Testis (tissue), 3 donors: ENCODE results near the gene SELENOS. TPM values are rescaled to one million over a fixed set of nuclear protein-coding genes. Genes with fewer than 3 reads are reported as not detected.

Experiments used
- DNase-seq: peaks from one replicate; pipeline ENCODE4 v3.0.0-alpha.2; 2019
- H3K27ac ChIP-seq, 2 donors: fragments of 200-600 bp; sonication (generic); one replicate each; pipeline ENCODE4 v1.5.1; 2019
- H3K27me3 ChIP-seq: fragments of 200-600 bp; sonication (generic); one replicate; pipeline ENCODE4 v1.5.1; 2019
- H3K36me3 ChIP-seq: fragments of 200-600 bp; sonication (generic); one replicate; pipeline ENCODE4 v1.5.1; 2017; ENCODE audit warnings: low read depth; ENCODE audit errors: missing control alignments
- H3K4me1 ChIP-seq: fragments of 200-600 bp; sonication (generic); one replicate; pipeline ENCODE4 v1.5.1; 2019
- H3K4me3 ChIP-seq, 2 donors: fragments of 200-600 bp; sonication (generic); one replicate each; pipeline ENCODE4 v1.5.1; 2017 to 2019
- H3K9me3 ChIP-seq: fragments of 200-600 bp; sonication (generic); one replicate; pipeline ENCODE4 v1.5.1; 2017
- POLR2A ChIP-seq: fragments of 450-650 bp; IDR thresholded peaks from one replicate; pipeline ENCODE4 v1.6.1; 2017; ENCODE audit warnings: antibody characterized with exemption, mild to moderate bottlenecking, moderate library complexity
- WGBS, 2 donors: methylation state at CpG; one replicate each; pipeline ENCODE4 v1.1.5; 2018; 5-methylcytosine and 5-hydroxymethylcytosine counted together
- intact Hi-C: fragments of 100-400 bp; cut with DNase I; formaldehyde crosslinking; loops from one replicate; pipeline ENCODE4 v1.15.1; 2023; ENCODE audit warnings: low total_unique reads
- polyA plus RNA-seq: library from polyadenylated mRNA; stranded (reverse); fragments of 350-450 nt; fragmentation: Illumina TruSeq; extraction: RNeasy Lipid Tissue Mini Kit (QIAGEN cat#74804); gene quantifications from one replicate; pipeline ENCODE4 v1.2.3, GENCODE V29; 2014; ENCODE audit warnings: low read depth, low replicate concordance; ENCODE audit not compliant: insufficient read depth
- total RNA-seq, 2 donors: library from RNA; depleted of rRNA; stranded (reverse); fragments of >200 nt; gene quantifications; one replicate each; pipeline ENCODE4 v1.2.3, GENCODE V29; 2016
- TF ChIP-seq, protein P1 (sequence below), 3 experiments: fragments of 450-650 bp in 2 of 3; fragments of 200-600 bp in 1 of 3; sonication (generic) in 1 of 3; IDR thresholded peaks; one replicate each; pipeline ENCODE4 v1.5.1; 2016 to 2019; ENCODE audit warnings: antibody characterized with exemption in 3 of 3, mild to moderate bottlenecking in 2 of 3, moderate library complexity in 1 of 3

The SELENOS gene
- total and polyA plus RNA-seq, 3 donors from 2014 or later = 128 to 178 (median 134) TPM

DNA sequence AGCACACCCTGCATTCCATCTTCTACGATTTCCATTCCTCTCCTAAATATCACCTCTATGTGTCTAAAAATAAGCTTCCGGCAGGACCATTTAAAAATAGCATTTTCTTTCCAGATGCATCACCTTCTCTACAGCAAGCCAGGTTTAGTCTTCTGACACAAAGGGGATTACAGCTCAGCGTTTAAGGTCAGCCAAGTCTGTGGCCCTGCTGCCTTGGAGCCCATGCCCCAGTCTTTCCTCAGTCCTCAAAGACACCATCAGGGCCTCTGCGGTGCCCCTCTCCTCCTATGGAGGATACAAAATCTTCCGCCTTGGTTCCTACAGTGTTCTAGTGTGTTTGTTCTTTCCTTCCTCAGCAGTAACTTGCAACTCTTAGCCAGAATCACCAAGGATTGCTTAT lies 3.8 kb downstream of the SELENOS start:
- H3K27ac ChIP-seq = no peak overlapping the region
- H3K4me3 ChIP-seq = no peak overlapping the region
- no peaks in the 10 kb centered on the region for H3K27me3 ChIP-seq
- DNase-seq = no peak
- intact Hi-C loops = no loop called here
- WGBS, 2 donors = 75 to 86% methylated on average over 5 of the region's 5 CpGs
- no peaks in the 10 kb centered on the region for H3K9me3 ChIP-seq
- TF ChIP-seq, protein P1, sequence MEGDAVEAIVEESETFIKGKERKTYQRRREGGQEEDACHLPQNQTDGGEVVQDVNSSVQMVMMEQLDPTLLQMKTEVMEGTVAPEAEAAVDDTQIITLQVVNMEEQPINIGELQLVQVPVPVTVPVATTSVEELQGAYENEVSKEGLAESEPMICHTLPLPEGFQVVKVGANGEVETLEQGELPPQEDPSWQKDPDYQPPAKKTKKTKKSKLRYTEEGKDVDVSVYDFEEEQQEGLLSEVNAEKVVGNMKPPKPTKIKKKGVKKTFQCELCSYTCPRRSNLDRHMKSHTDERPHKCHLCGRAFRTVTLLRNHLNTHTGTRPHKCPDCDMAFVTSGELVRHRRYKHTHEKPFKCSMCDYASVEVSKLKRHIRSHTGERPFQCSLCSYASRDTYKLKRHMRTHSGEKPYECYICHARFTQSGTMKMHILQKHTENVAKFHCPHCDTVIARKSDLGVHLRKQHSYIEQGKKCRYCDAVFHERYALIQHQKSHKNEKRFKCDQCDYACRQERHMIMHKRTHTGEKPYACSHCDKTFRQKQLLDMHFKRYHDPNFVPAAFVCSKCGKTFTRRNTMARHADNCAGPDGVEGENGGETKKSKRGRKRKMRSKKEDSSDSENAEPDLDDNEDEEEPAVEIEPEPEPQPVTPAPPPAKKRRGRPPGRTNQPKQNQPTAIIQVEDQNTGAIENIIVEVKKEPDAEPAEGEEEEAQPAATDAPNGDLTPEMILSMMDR (IDR thresholded peaks at IDR 0.05) = no peak
- TF ChIP-seq POLR2A = no peak
- H3K36me3 ChIP-seq = peaks cover 5% of the 10 kb centered on the region
- peaks cover 17% of the 10 kb centered on the region for H3K4me1 ChIP-seq

DNA sequence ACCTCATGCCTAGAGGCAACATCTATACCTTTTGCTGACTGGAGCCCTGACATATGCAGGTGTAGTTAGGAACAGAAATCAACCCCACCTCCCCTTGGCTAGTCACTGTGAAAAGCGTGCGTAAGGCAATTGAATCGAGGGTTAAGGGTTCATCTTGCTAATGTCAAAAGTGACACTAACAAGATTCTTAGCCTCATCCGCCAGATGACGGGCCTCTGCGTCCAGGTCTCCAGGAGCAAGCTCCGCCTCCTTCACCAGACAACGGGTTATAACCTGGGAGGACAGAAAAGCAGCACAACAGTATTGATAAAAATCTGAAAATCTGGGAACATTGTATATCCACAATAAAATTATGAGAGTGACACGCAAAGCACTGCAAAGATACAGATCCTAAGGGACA lies 4.7 kb downstream of the SELENOS start:
- no peak for TF ChIP-seq POLR2A
- TF ChIP-seq, protein P1 (IDR thresholded peaks at IDR 0.05) = no peak
- intact Hi-C loops = no loop called here
- H3K4me3 ChIP-seq = no peak overlapping the region
- H3K9me3 ChIP-seq = no peaks in the 10 kb centered on the region
- DNase-seq = no peak
- H3K4me1 ChIP-seq = peaks cover 9% of the 10 kb centered on the region
- H3K27me3 ChIP-seq = no peaks in the 10 kb centered on the region
- peaks cover 5% of the 10 kb centered on the region for H3K36me3 ChIP-seq
- no peak overlapping the region for H3K27ac ChIP-seq
- 91 to 92% methylated on average over 9 of the region's 9 CpGs for WGBS, 2 donors

GRCh38 chr15:101269479-101270223 lies 7.6 kb downstream of the SELENOS start:
- TF ChIP-seq POLR2A = no peak
- TF ChIP-seq, protein P1 (IDR thresholded peaks at IDR 0.05) = peak in 2 of 3 experiments; percentile 13 to 20
- intact Hi-C loops = no loop called here
- no peaks in the 10 kb centered on the region for H3K27me3 ChIP-seq
- 85 to 94% methylated on average over 16 of the region's 16 CpGs for WGBS, 2 donors
- H3K9me3 ChIP-seq = no peaks in the 10 kb centered on the region
- H3K4me3 ChIP-seq = no peak overlapping the region
- H3K4me1 ChIP-seq = no peaks in the 10 kb centered on the region
- no peak for DNase-seq
- H3K27ac ChIP-seq = no peak overlapping the region
- peaks cover 5% of the 10 kb centered on the region for H3K36me3 ChIP-seq

- Histone ChIP-seq H3K9me3 (no peaks in the 10 kb centered on the region), H3K4me3 (no peak overlapping the region), H3K27ac (peak overlapping the region in 1 of 2 donors; percentile 5), H3K4me1 (no peaks in the 10 kb centered on the region), H3K36me3 (peaks cover 5% of the 10 kb centered on the region), H3K27me3 (no peaks in the 10 kb centered on the region)
- TF ChIP-seq, protein P1 (IDR thresholded peaks at IDR 0.05) = no peak
- no peak for TF ChIP-seq POLR2A
- 62% methylated on average over 14 to 18 of the region's 18 CpGs for whole genome bisulfite sequencing, 2 donors
- intact Hi-C loops = no loop called here
- DNase-seq = no peak
Observed at GRCh38 chr15:101267320-101268104, 9.8 kb downstream of the SELENOS start.
